SK-N-MC (cell line): ENCODE data around the gene ACOX1.
A peak's percentile ranks its signal among the peaks of the same experiment; 100 is the strongest.

ENCODE experiments used
- DNase-seq: peaks from one replicate; pipeline ENCODE4 v3.0.0-alpha.2; 2011; ENCODE audit warnings: low read depth, low spot score
- H3K27ac ChIP-seq: fragments of 200-600 bp; sonication (generic); 2 replicates; pipeline ENCODE4 v1.5.1; 2016; ENCODE audit warnings: mixed run types
- H3K36me3 ChIP-seq: fragments of 200-600 bp; sonication (generic); 2 replicates; pipeline ENCODE4 v1.6.1; 2017; ENCODE audit warnings: antibody characterized with exemption, low read length, mixed read lengths; ENCODE audit not compliant: insufficient read depth
- H3K4me3 ChIP-seq: fragments of 200-600 bp; sonication (generic); 2 replicates; pipeline ENCODE4 v1.5.1; 2016
- H3K9ac ChIP-seq: fragments of 200-600 bp; sonication (generic); 2 replicates; pipeline ENCODE4 v1.8.0; 2017; ENCODE audit warnings: mixed run types, mixed read lengths; ENCODE audit not compliant: insufficient read length
- H3K9me3 ChIP-seq: fragments of 200-600 bp; sonication (generic); 2 replicates; pipeline ENCODE4 v1.6.1; 2017; ENCODE audit warnings: low read depth, mild to moderate bottlenecking, antibody characterized with exemption, low read length, moderate library complexity, mixed read lengths
- EZH2 ChIP-seq: fragments of 200-600 bp; sonication (generic); IDR thresholded peaks from one replicate; pipeline ENCODE4 v1.6.1; 2017; ENCODE audit warnings: antibody characterized with exemption
- FOXP2 ChIP-seq: optimal IDR thresholded peaks from 2 replicates; pipeline ENCODE3; 2011; ENCODE audit warnings: mild to moderate bottlenecking, moderate library complexity; ENCODE audit not compliant: insufficient read depth; ENCODE audit errors: extremely low read length, control extremely low read depth
- POLR2AphosphoS5 ChIP-seq: IDR thresholded peaks from 2 replicates; pipeline ENCODE4 v1.6.1; 2012; ENCODE audit warnings: mild to moderate bottlenecking, low read depth, low read length, borderline replicate concordance

Gene ACOX1

DNA sequence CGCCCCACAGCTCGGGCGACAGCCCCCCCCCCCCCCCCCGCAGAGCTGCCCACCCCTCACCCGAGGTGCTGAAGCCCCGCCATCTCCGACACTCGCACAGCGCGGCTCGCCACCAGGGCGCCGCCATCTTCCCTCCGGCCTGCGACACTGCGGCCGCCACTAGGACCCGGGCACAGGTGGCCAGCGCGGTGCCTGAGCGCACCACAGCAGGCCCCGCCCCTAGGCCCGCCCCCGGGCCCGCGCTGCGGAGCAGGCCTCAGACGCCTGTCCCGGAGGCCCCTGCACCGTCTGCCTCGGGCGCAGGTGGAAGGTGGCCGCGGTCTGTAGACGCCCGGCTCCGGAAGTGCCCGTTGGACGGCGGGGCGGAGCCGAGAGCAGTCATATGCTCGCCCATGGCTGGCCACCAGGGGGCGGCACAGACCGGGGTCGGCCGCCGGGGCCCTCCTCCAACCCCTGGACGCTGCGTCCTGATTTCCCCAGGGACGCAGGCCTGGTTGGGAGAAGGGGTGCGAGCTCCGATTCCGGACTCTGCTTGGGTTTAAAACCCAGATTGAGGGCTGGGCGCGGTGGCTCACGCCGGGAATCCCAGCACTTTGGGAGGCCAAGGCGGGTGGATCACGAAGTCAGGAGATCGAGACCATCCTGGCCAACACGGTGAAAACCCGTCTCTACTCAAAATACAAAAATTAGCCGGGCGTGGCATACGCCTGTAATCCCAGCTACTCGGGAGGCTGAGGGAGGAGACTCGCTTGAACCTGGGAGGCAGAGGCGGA, 74.0 kb downstream of the ACOX1 start, which contains the start of gene MRPL38:
TSS of gene MRPL38 (minus strand) at position 136 of the 773 bp plus-strand sequence. CDS start at position 127, 9 bp downstream.
- H3K36me3 ChIP-seq, result peaks cover 17% of the 10 kb centered on the region; the same call in 1 of the 2 replicates
- DNase-seq, result peak; percentile 20
- peak within 1 kb of the TSS; percentile 88 for H3K9ac ChIP-seq
- H3K9me3 ChIP-seq, result no peaks in the 10 kb centered on the region
- peak; percentile 65 for TF ChIP-seq POLR2AphosphoS5
- no peak for TF ChIP-seq EZH2
- peak within 1 kb of the TSS; percentile 78 for H3K27ac ChIP-seq
- peak within 1 kb of the TSS; percentile 86 for H3K4me3 ChIP-seq

- Histone ChIP-seq H3K9me3 (no peaks in the 10 kb centered on the region), H3K36me3 (peaks cover 28% of the 10 kb centered on the region; the same call in 1 of the 2 replicates), H3K4me3 (no peak overlapping the region), H3K27ac (no peak overlapping the region), H3K9ac (no peak overlapping the region)
- no peak for TF ChIP-seq POLR2AphosphoS5
- TF ChIP-seq FOXP2, result no peak
- no peak for TF ChIP-seq EZH2
- DNase-seq, result no peak
These were observed 76.6 kb downstream of the ACOX1 start for GRCh38 chr17:75902406-75902805.

- Histone ChIP-seq H3K9ac (no peak overlapping the region), H3K36me3 (peaks cover 28% of the 10 kb centered on the region; the same call in 1 of the 2 replicates), H3K4me3 (no peak overlapping the region), H3K9me3 (no peaks in the 10 kb centered on the region), H3K27ac (no peak overlapping the region)
- no peak for DNase-seq
- no peak for TF ChIP-seq FOXP2
- TF ChIP-seq EZH2, result no peak
- TF ChIP-seq POLR2AphosphoS5, result no peak
These were observed 77.2 kb downstream of the ACOX1 start for GRCh38 chr17:75901727-75902126.

- peaks cover 28% of the 10 kb centered on the region; the same call in 1 of the 2 replicates for H3K36me3 ChIP-seq
These were observed 78.1 kb downstream of the ACOX1 start for GRCh38 chr17:75900691-75901533.

GRCh38 chr17:75899767-75900468, 79.0 kb downstream of the ACOX1 start:
- Histone ChIP-seq H3K9ac (no peak overlapping the region), H3K9me3 (no peaks in the 10 kb centered on the region), H3K27ac (no peak overlapping the region), H3K36me3 (peaks cover 28% of the 10 kb centered on the region; the same call in 1 of the 2 replicates), H3K4me3 (no peak overlapping the region)
- DNase-seq, result no peak
- TF ChIP-seq EZH2 (no peak), FOXP2 (no peak), POLR2AphosphoS5 (no peak)

More at GRCh38 chr17:75900691-75901533, 78.1 kb downstream of the ACOX1 start:
- H3K4me3 ChIP-seq, result no peak overlapping the region
- no peak for TF ChIP-seq EZH2
- TF ChIP-seq FOXP2, result no peak
- TF ChIP-seq POLR2AphosphoS5, result no peak
- no peaks in the 10 kb centered on the region for H3K9me3 ChIP-seq
- H3K9ac ChIP-seq, result no peak overlapping the region
- DNase-seq, result no peak
- no peak overlapping the region for H3K27ac ChIP-seq

GRCh38 chr17:75899353-75899752, 79.6 kb downstream of the ACOX1 start:
- no peak overlapping the region for H3K9ac ChIP-seq
- no peaks in the 10 kb centered on the region for H3K9me3 ChIP-seq
- no peak overlapping the region for H3K4me3 ChIP-seq
- no peak for DNase-seq
- no peak overlapping the region for H3K27ac ChIP-seq
- H3K36me3 ChIP-seq, result peaks cover 28% of the 10 kb centered on the region; the same call in 1 of the 2 replicates
- TF ChIP-seq POLR2AphosphoS5 (no peak), FOXP2 (no peak), EZH2 (no peak)

- peaks cover 28% of the 10 kb centered on the region; the same call in 1 of the 2 replicates for H3K36me3 ChIP-seq
These were observed 80.2 kb downstream of the ACOX1 start for GRCh38 chr17:75898791-75899190.

GRCh38 chr17:75898065-75898464, 80.9 kb downstream of the ACOX1 start:
- no peak overlapping the region for H3K9ac ChIP-seq
- H3K4me3 ChIP-seq, result no peak overlapping the region
- DNase-seq, result no peak
- peak overlapping the region; percentile 68; the same call in 1 of the 2 replicates for H3K27ac ChIP-seq
- peaks cover 28% of the 10 kb centered on the region; the same call in 1 of the 2 replicates for H3K36me3 ChIP-seq
- H3K9me3 ChIP-seq, result no peaks in the 10 kb centered on the region
- TF ChIP-seq EZH2 (no peak), FOXP2 (no peak), POLR2AphosphoS5 (no peak)

More at GRCh38 chr17:75898791-75899190, 80.2 kb downstream of the ACOX1 start:
- no peak for DNase-seq
- Histone ChIP-seq H3K27ac (no peak overlapping the region), H3K9ac (no peak overlapping the region), H3K9me3 (no peaks in the 10 kb centered on the region), H3K4me3 (no peak overlapping the region)
- TF ChIP-seq POLR2AphosphoS5, result no peak
- TF ChIP-seq FOXP2, result no peak
- TF ChIP-seq EZH2, result no peak
